HUES48 (cell line): ENCODE results near the gene PTPRD.

ENCODE experiments used
- H3K27ac ChIP-seq: one replicate; pipeline ENCODE4 v1.7.0; 2013; ENCODE audit warnings: low read depth, low read length, inconsistent platforms
- H3K27me3 ChIP-seq: 2 replicates; pipeline ENCODE4 v1.6.1; 2013; ENCODE audit warnings: mild to moderate bottlenecking, low read length; ENCODE audit not compliant: control insufficient read depth, insufficient read depth
- H3K36me3 ChIP-seq: 2 replicates; pipeline ENCODE4 v1.6.1; 2013; ENCODE audit warnings: low read length; ENCODE audit not compliant: control insufficient read depth, insufficient read depth
- H3K4me1 ChIP-seq: 2 replicates; pipeline ENCODE4 v1.6.1; 2013; ENCODE audit warnings: mild to moderate bottlenecking, low read length; ENCODE audit not compliant: control insufficient read depth, insufficient read depth
- H3K4me3 ChIP-seq: 2 replicates; pipeline ENCODE4 v1.5.1; 2013; ENCODE audit warnings: mild to moderate bottlenecking, low read depth, low read length
- H3K9ac ChIP-seq: 2 replicates; pipeline ENCODE4 v1.6.1; 2013; ENCODE audit warnings: mild to moderate bottlenecking, low read depth, low read length, moderate library complexity
- H3K9me3 ChIP-seq: 2 replicates; pipeline ENCODE4 v1.6.1; 2013; ENCODE audit warnings: low read length; ENCODE audit not compliant: control insufficient read depth, insufficient read depth

The PTPRD gene

DNA sequence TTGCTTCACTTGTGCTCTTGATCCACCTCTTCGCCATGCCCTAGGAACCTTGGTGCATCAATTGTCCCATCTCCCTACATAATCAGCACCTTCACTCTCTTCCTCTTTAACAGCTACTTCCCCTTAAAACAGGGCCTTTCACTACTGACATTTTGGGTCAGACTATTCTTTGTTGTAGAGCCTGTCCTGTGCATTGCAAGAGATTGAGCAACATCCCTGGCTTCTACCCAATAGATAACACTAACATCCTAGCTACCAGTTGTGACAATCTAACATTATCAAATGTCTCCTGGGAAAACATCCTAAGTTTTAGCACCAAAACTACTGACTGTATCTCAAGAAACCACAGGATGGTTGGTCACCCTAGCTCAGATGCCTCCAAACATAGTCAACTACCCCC, 1958.9 kb downstream of the PTPRD start:
- Histone ChIP-seq H3K27me3 (no peaks in the 10 kb centered on the region), H3K9me3 (no peaks in the 10 kb centered on the region), H3K4me3 (no peak overlapping the region), H3K4me1 (peaks cover 18% of the 10 kb centered on the region), H3K9ac (no peak overlapping the region), H3K36me3 (no peaks in the 10 kb centered on the region), H3K27ac (no peak overlapping the region)

DNA sequence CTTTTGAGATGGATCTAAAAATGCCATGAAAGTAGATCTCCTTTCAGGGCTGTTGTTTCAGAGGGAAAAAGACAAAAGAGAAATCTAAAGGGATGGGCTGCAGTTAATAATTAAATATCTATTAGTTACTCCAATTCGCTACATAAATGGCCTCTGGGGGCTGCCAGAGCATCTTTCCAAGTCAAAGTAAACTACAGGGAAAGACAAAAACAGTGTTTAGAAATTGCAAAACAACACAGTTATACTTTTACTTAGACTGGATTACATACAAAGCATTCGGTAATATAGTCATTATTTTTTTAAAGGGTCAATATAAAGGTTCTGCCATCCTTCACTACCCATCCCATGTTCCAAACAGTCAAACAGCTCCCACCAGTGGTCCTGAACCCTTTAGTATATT, 1959.7 kb downstream of the PTPRD start:
- Histone ChIP-seq H3K9ac (no peak overlapping the region), H3K36me3 (no peaks in the 10 kb centered on the region), H3K27me3 (no peaks in the 10 kb centered on the region), H3K4me3 (no peak overlapping the region), H3K4me1 (peaks cover 18% of the 10 kb centered on the region), H3K27ac (no peak overlapping the region), H3K9me3 (no peaks in the 10 kb centered on the region)

DNA sequence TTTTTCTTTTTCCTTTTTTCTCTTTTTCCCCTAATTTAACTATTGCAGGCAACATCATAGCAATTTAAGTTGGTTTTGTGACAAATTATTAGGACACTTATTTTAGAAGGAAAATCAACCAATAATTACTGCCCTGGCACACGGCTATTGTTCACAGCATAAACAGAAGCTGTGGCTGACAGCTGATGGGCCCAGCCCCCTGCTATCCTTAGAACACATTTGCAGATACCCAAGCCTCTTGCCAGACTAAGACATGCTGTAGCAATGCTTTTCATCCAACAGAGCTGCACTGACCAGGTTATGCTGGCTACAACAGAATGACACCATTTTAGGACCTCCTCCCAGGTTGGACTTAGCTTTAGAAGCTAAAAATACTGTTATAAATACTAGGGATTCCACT, 1960.5 kb downstream of the PTPRD start:
- no peak overlapping the region for H3K4me3 ChIP-seq
- H3K9ac ChIP-seq, result no peak overlapping the region
- H3K27me3 ChIP-seq, result no peaks in the 10 kb centered on the region
- no peaks in the 10 kb centered on the region for H3K9me3 ChIP-seq
- no peak overlapping the region for H3K27ac ChIP-seq
- H3K4me1 ChIP-seq, result peaks cover 24% of the 10 kb centered on the region
- H3K36me3 ChIP-seq, result no peaks in the 10 kb centered on the region

DNA sequence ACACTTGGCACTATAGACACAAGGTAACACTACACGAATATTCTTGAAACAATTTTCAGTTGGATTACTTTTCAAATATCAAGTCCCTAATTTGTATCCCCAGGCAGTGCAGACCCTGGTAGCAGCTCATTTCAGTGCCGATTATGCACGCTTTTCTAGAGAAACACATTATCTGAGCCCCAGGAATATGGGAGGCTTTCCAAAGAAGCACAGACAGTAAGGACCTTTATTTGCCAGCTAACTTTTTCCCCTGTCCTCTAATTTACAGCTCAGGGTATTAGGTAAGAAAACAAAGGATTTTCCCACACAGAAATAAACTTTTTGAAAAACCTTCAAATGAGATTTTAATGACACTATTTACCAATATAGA, 1961.0 kb downstream of the PTPRD start:
- Histone ChIP-seq H3K4me3 (no peak overlapping the region), H3K4me1 (peaks cover 24% of the 10 kb centered on the region), H3K9me3 (no peaks in the 10 kb centered on the region), H3K36me3 (no peaks in the 10 kb centered on the region), H3K27ac (no peak overlapping the region), H3K27me3 (no peaks in the 10 kb centered on the region), H3K9ac (no peak overlapping the region)

DNA sequence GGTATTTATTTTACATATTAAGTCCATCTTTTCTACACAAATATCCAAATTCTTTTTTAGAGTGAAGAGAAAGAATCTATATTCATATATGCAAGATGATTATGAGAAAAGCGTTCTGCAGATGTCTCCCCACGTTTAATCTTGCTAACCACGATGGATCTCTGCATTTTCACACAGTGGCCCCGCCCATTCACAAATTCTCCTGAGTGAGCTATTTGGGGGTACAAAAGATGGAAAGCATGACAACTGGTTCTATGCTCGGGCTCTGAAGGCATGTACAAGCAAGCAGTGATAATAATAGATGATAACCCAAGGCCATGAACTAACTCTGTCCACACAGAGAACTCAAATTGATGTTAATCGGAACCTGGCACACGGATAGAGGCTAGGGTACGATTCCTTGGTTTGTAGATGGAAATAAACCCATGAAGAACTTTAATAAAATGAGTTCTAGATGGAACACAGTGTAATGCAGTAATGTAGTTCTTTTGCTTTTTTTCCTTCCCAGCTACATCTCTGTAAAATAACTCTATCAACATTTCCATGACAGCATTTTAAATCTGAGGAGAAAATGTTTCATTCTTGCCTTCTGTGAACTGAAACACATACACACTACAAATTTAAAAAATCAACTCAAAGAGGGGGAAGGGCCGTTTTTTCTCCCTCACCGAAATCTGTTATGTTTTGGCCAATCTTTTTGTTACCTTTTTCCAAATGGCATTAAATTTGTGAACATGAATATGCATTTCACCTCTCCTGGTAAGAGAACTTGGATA, 1961.5 kb downstream of the PTPRD start:
- no peaks in the 10 kb centered on the region for H3K27me3 ChIP-seq
- H3K9ac ChIP-seq, result no peak overlapping the region
- no peaks in the 10 kb centered on the region for H3K36me3 ChIP-seq
- H3K9me3 ChIP-seq, result no peaks in the 10 kb centered on the region
- H3K27ac ChIP-seq, result no peak overlapping the region
- peaks cover 20% of the 10 kb centered on the region for H3K4me1 ChIP-seq
- H3K4me3 ChIP-seq, result no peak overlapping the region

DNA sequence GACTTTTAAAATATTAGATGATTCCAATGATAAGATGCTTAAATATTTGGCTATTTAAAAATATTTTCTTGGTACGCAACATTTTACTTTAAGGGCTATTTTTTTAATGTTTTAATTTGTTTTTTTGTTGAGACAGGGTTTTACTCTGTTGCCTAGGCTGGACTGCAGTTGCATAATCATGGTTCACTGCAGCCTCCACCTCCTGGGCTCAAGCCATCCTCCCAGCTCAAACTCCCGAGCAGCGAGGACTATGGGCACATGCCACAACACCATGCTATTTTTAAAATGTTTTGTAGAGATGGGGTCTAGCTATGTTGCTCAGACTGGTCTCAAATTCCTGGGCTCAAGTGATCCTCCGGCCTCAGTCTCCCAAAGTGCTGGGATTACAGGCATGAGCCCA, 1963.0 kb downstream of the PTPRD start:
- Histone ChIP-seq H3K4me1 (peaks cover 18% of the 10 kb centered on the region), H3K9ac (no peak overlapping the region), H3K36me3 (no peaks in the 10 kb centered on the region), H3K4me3 (no peak overlapping the region), H3K27me3 (no peaks in the 10 kb centered on the region), H3K27ac (no peak overlapping the region), H3K9me3 (no peaks in the 10 kb centered on the region)

DNA sequence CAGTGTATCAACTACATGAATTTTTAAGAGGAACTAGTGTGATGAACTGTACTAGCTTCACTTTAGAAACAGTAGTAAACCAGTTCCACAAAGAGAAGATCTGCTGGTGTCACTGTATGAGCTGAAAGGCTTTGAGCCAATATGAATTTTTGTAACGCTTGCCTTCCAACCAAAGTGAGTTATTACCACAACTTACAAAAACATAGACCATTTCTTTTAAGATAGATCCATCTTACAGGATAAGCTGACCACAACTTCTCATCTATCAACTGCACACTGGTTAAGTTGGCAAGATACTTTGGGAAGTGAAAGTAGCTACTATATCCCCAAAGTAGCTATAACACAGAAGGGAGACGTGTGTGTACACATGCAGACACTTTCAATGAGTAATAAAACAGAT, 1963.6 kb downstream of the PTPRD start:
- peaks cover 18% of the 10 kb centered on the region for H3K4me1 ChIP-seq
- no peaks in the 10 kb centered on the region for H3K9me3 ChIP-seq
- H3K27me3 ChIP-seq, result no peaks in the 10 kb centered on the region
- H3K4me3 ChIP-seq, result no peak overlapping the region
- no peak overlapping the region for H3K9ac ChIP-seq
- H3K27ac ChIP-seq, result no peak overlapping the region
- no peaks in the 10 kb centered on the region for H3K36me3 ChIP-seq

DNA sequence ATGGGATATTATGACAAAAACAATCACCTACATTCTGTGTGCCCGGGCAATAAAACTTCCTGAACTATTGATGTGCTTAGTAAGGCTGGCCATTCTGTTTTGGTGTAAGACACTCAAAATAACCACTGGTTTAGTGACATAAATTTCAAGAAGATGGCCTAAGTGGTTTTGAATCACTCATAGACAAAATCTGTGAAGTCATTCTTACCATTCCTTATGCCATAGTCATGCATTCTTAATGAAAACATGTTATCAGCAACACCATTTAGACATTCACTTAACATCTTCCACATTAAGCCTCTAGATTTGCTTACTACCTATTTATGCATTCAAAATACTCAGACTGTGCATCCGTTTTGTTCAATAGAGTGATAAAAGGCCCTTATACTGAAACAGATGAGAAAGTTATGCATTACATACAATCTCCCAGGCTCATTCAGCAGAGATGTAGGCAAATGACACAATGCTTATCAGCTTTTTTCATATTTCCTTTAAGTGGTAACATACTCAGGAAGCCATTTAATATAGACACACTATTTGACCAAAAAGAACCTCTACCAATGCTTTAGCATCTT, 1964.4 kb downstream of the PTPRD start:
- no peaks in the 10 kb centered on the region for H3K9me3 ChIP-seq
- H3K27me3 ChIP-seq, result no peaks in the 10 kb centered on the region
- no peak overlapping the region for H3K9ac ChIP-seq
- H3K36me3 ChIP-seq, result no peaks in the 10 kb centered on the region
- no peak overlapping the region for H3K4me3 ChIP-seq
- H3K4me1 ChIP-seq, result peaks cover 18% of the 10 kb centered on the region
- H3K27ac ChIP-seq, result no peak overlapping the region

DNA sequence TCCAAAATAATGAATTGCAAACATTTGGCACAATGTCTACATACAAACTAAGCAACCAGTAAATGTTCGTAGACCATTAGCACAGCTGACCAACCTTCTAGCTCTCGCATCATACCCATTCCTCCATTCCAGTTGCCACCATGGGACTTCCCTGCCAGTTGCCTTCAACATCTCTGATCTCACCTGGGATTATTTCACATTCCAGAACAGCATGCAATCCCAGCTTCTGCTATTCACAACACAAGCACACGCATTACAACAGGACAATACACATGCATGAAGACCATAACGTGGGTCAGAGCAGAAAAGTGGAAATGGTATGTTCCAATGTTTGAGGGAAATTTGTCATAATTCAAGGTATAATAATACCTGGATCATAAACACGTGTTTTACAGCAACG, 1965.0 kb downstream of the PTPRD start:
- no peak overlapping the region for H3K4me3 ChIP-seq
- no peak overlapping the region for H3K9ac ChIP-seq
- peaks cover 18% of the 10 kb centered on the region for H3K4me1 ChIP-seq
- H3K27ac ChIP-seq, result no peak overlapping the region
- H3K9me3 ChIP-seq, result no peaks in the 10 kb centered on the region
- no peaks in the 10 kb centered on the region for H3K27me3 ChIP-seq
- H3K36me3 ChIP-seq, result no peaks in the 10 kb centered on the region

DNA sequence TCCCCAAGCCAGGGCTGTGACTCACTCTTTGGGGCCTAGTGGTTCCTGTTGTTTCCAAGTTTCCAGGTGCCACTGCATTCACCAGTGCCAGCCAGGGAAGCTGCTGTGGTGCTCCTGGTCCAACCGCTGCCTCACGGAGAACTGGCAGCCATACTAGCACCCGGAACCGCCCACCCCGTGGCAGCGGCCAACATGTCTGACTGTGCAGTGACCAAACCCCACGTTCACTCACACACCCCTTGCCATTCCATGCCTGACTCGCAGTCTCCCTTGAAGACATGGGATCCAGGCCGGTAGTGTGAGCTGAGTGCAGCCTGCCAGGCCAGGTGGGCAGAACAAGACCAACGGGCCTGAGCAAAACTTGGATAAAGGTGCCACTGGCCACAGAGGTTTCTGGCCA, 1968.2 kb downstream of the PTPRD start:
- H3K9ac ChIP-seq, result no peak overlapping the region
- no peaks in the 10 kb centered on the region for H3K27me3 ChIP-seq
- H3K4me3 ChIP-seq, result no peak overlapping the region
- no peaks in the 10 kb centered on the region for H3K9me3 ChIP-seq
- H3K36me3 ChIP-seq, result no peaks in the 10 kb centered on the region
- no peak overlapping the region for H3K27ac ChIP-seq
- H3K4me1 ChIP-seq, result peaks cover 16% of the 10 kb centered on the region

DNA sequence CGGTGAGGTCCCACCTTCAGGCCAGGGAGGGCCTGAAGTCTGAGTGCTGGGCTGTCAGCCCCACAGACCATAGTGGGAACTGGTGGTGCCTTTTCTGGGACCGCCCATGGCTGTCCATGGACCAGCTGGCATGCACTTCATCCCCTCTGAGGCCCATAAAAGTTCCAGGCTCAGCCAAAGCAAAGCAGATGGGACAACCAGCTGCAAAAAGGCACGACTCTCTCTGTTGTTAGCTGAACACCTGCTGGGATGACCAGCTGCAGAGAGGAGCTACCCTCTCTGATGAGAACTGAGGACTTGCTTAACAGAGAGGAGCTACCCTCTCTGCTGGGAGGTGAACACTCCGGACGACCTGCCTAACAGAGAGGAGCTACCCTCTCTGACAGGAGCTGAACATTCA, 1968.9 kb downstream of the PTPRD start:
- no peak overlapping the region for H3K9ac ChIP-seq
- H3K27ac ChIP-seq, result no peak overlapping the region
- no peaks in the 10 kb centered on the region for H3K27me3 ChIP-seq
- peaks cover 16% of the 10 kb centered on the region for H3K4me1 ChIP-seq
- H3K36me3 ChIP-seq, result no peaks in the 10 kb centered on the region
- no peaks in the 10 kb centered on the region for H3K9me3 ChIP-seq
- no peak overlapping the region for H3K4me3 ChIP-seq
